Panc1 (cell line): ENCODE data around the gene PRDM12. TPM values are rescaled to one million over a fixed set of nuclear protein-coding genes. Genes with fewer than 3 reads are reported as not detected.

Source experiments
- ATAC-seq: fragments of 200-7000 bp; cut with Tn5 transposase; 2 replicates; pipeline ENCODE4 v1.9.1; 2020; ENCODE audit warnings: mild to moderate bottlenecking, moderate library complexity
- BruUV-seq: library from RNA; stranded (reverse); fragments of 400-500 nt; replicated peaks from 2 replicates; lab custom pipeline; 2021; lab: Mats Ljungman, UMichigan
- CTCF ChIA-PET: fragments of 300-600 bp; sonication (Branson Sonifier 250); formaldehyde crosslinking; loops from one replicate; lab custom pipeline; 2022; ENCODE audit warnings: antibody characterized with exemption; lab: Charles Lee
- POLR2A ChIA-PET: fragments of 300-600 bp; sonication (Branson Sonifier 250); formaldehyde crosslinking; loops from one replicate; lab custom pipeline; 2022; ENCODE audit warnings: antibody characterized with exemption; lab: Charles Lee
- DNase-seq: peaks from one replicate; pipeline ENCODE4 v3.0.0-alpha.2; 2010; ENCODE audit warnings: low read depth, low spot score
- H3K27ac ChIP-seq: 2 replicates; pipeline ENCODE4 v1.5.1; 2011; ENCODE audit warnings: mild to moderate bottlenecking, low read length, inconsistent platforms
- H3K27me3 ChIP-seq: fragments of 200-500 bp; sonication (Bioruptor generic); 2 replicates; pipeline ENCODE4 v1.6.0; 2014; ENCODE audit warnings: low read length, inconsistent platforms; ENCODE audit not compliant: control insufficient read depth, insufficient read depth
- H3K36me3 ChIP-seq: fragments of 200-500 bp; sonication (Bioruptor generic); 2 replicates; pipeline ENCODE4 v1.5.1; 2014; ENCODE audit warnings: inconsistent platforms, mild to moderate bottlenecking, low read length, moderate library complexity; ENCODE audit not compliant: control insufficient read depth, insufficient read depth
- H3K4me1 ChIP-seq: 2 replicates; pipeline ENCODE4 v1.5.1; 2011; ENCODE audit warnings: inconsistent platforms, mild to moderate bottlenecking, low read length, moderate library complexity; ENCODE audit not compliant: control insufficient read depth, insufficient read depth
- H3K4me3 ChIP-seq, 2 experiments: 2 replicates each; pipeline ENCODE4 v1.5.1; 2011 to 2012; ENCODE audit warnings: low read depth in 2 of 2, low read length in 2 of 2, mild to moderate bottlenecking in 2 of 2, inconsistent platforms in 1 of 2, moderate library complexity in 1 of 2
- H3K9me3 ChIP-seq: fragments of 200-500 bp; sonication (Bioruptor generic); 2 replicates; pipeline ENCODE4 v1.5.1; 2014; ENCODE audit warnings: low read depth, mild to moderate bottlenecking, inconsistent platforms, low read length, moderate library complexity; ENCODE audit not compliant: control insufficient read depth, insufficient read depth
- CTCF ChIP-seq: fragments of 450-650 bp; IDR thresholded peaks from 2 replicates; pipeline ENCODE4 v1.5.1; 2017; ENCODE audit warnings: mild to moderate bottlenecking
- POLR2AphosphoS5 ChIP-seq: IDR thresholded peaks from 2 replicates; pipeline ENCODE4 v1.6.1; 2012; ENCODE audit warnings: mild to moderate bottlenecking, low read depth, low read length, moderate library complexity
- REST ChIP-seq, 2 experiments: IDR thresholded peaks; 2 replicates each; pipeline ENCODE4 v1.6.1; 2011 to 2012; ENCODE audit warnings: low read depth in 2 of 2, control low read depth in 1 of 2, low read length in 1 of 2, mild to moderate bottlenecking in 1 of 2, moderate library complexity in 1 of 2; ENCODE audit not compliant: insufficient read depth in 1 of 2
- SIN3A ChIP-seq: IDR thresholded peaks from 2 replicates; pipeline ENCODE4 v1.6.1; 2012; ENCODE audit warnings: low read depth, mild to moderate bottlenecking, low read length, moderate library complexity, borderline replicate concordance; ENCODE audit not compliant: insufficient read depth
- TCF7L2 ChIP-seq: IDR thresholded peaks from 2 replicates; pipeline ENCODE4 v1.6.1; 2011; ENCODE audit warnings: mild to moderate bottlenecking, low read depth, low read length, inconsistent platforms
- in situ Hi-C: cut with HindIII; loops from 2 replicates; pipeline ENCODE4 v1.10.0; 2016; ENCODE audit warnings: low sequenced_read_pairs, low pct_unique_long_range_greater_than_20kb
- intact Hi-C: fragments of 100-400 bp; cut with micrococcal nuclease; formaldehyde crosslinking; loops from one replicate; pipeline ENCODE4 v1.10.0; 2022; ENCODE audit not compliant: unreplicated experiment
- microRNA-seq: library from miRNA; unstranded; fragments of <30 nt; microRNA quantifications from one replicate; pipeline ENCODE4 v1.1.0, GENCODE V29; 2020; ENCODE audit not compliant: unreplicated experiment
- total RNA-seq: library from RNA; stranded (reverse); gene quantifications from one replicate; pipeline ENCODE4 v1.2.1, GENCODE V29; 2021; ENCODE audit not compliant: unreplicated experiment

PRDM12 gene
- total RNA-seq, 1 experiment from 2014 or later = 0.08 TPM

GRCh38 chr9:130732136-130732535 lies 67.7 kb downstream of the PRDM12 start:
- Histone ChIP-seq H3K4me1 (no peaks in the 10 kb centered on the region; the same call in 1 of the 2 replicates), H3K4me3 (no peak overlapping the region), H3K27ac (no peak overlapping the region), H3K36me3 (no peaks in the 10 kb centered on the region), H3K9me3 (no peaks in the 10 kb centered on the region), H3K27me3 (no peaks in the 10 kb centered on the region)
- ChIA-PET CTCF (interaction anchor here (0.7 kb wide), 1 partner anchor 17 kb away, joined by 3 read pairs; no protein-coding TSS in a partner anchor), POLR2A (no interaction called here)
- intact Hi-C loops = no loop called here
- ATAC-seq (no peak), DNase-seq (no peak)
- no peak for TF ChIP-seq SIN3A
- TF ChIP-seq REST (IDR thresholded peaks at IDR 0.05; ENCODE audit: insufficient read depth in 1 of 2, low read depth in 2 of 2, low read length in 1 of 2) = no peak
- no peak for TF ChIP-seq CTCF
- TF ChIP-seq POLR2AphosphoS5 = no peak
- no peak for TF ChIP-seq TCF7L2
- in situ Hi-C loops = no loop called here
- BruUV-seq = no TSS peak

Small RNA genes within 50 kb of the gene (microRNA-seq; reads per million reads assigned to microRNA genes)
- 0.95 reads per million for gene MIR6856

Other genes starting within 250 kb of the PRDM12 start
- 26.2 TPM for gene ASS1, start 219.6 kb upstream of the PRDM12 start, total RNA-seq
- gene FUBP3, start 85.0 kb upstream of the PRDM12 start, total RNA-seq = 46.6 TPM
- 41.0 TPM for gene EXOSC2, start 29.2 kb downstream of the PRDM12 start, total RNA-seq
- gene ABL1, start 170.7 kb downstream of the PRDM12 start, total RNA-seq = 48.4 TPM
- gene QRFP, start 232.2 kb downstream of the PRDM12 start, total RNA-seq = not detected